ENCODE measurements around the gene HSH2D.
"Not testable (repeated sequence)": the region's sequence is repeated elsewhere in the genome, so short reads cannot be mapped to it uniquely, and the experiment has no call there.

The HSH2D gene

GRCh38 chr19:16143399-16144215, at the start of gene HSH2D:
Gene HSH2D (plus strand): TSS chr19:16143685. CDS start chr19:16148751, 5,066 bp downstream.
- peak; percentile 38 for DNase-seq (ENCODE audit: low read depth)

GRCh38 chr19:16094360-16095070, 49.0 kb upstream of the HSH2D start:
- no peak for DNase-seq (ENCODE audit: low read depth)

GRCh38 chr19:16095071-16095571, 48.4 kb upstream of the HSH2D start:
- DNase-seq (ENCODE audit: low read depth), result no peak

GRCh38 chr19:16096280-16096855, 47.1 kb upstream of the HSH2D start:
- no peak for DNase-seq (ENCODE audit: low read depth)

GRCh38 chr19:16098416-16098768, 45.1 kb upstream of the HSH2D start:
- no peak for DNase-seq (ENCODE audit: low read depth)

GRCh38 chr19:16098821-16099220, 44.7 kb upstream of the HSH2D start:
- DNase-seq (ENCODE audit: low read depth), result no peak

GRCh38 chr19:16099314-16099965, 44.0 kb upstream of the HSH2D start:
- not testable (repeated sequence) for DNase-seq (ENCODE audit: low read depth)

GRCh38 chr19:16100524-16100923, 43.0 kb upstream of the HSH2D start:
- DNase-seq (ENCODE audit: low read depth), result no peak

- no peak for DNase-seq (ENCODE audit: low read depth)
These were observed 38.8 kb upstream of the HSH2D start for GRCh38 chr19:16104722-16105121.

- no peak for DNase-seq (ENCODE audit: low read depth)
These were observed 37.4 kb upstream of the HSH2D start for GRCh38 chr19:16106121-16106520.

GRCh38 chr19:16111160-16111908, 32.2 kb upstream of the HSH2D start, which contains the start of gene RAB8A:
Gene RAB8A (plus strand): TSS chr19:16111889. CDS start chr19:16111902, 13 bp downstream.
- DNase-seq (ENCODE audit: low read depth), result peak; percentile 100

- no peak for DNase-seq (ENCODE audit: low read depth)
These were observed 31.4 kb upstream of the HSH2D start for GRCh38 chr19:16111909-16112752.

- DNase-seq (ENCODE audit: low read depth), result no peak
These were observed 30.7 kb upstream of the HSH2D start for GRCh38 chr19:16112778-16113177.

- DNase-seq (ENCODE audit: low read depth), result no peak
These were observed 29.8 kb upstream of the HSH2D start for GRCh38 chr19:16113727-16114126.

GRCh38 chr19:16115301-16116039, 28.0 kb upstream of the HSH2D start:
- no peak for DNase-seq (ENCODE audit: low read depth)

GRCh38 chr19:16116067-16116466, 27.4 kb upstream of the HSH2D start:
- no peak for DNase-seq (ENCODE audit: low read depth)

GRCh38 chr19:16117594-16118033, 25.9 kb upstream of the HSH2D start:
- DNase-seq (ENCODE audit: low read depth), result no peak

- no peak for DNase-seq (ENCODE audit: low read depth)
These were observed 24.9 kb upstream of the HSH2D start for GRCh38 chr19:16118489-16119033.

- DNase-seq (ENCODE audit: low read depth), result not testable (repeated sequence)
These were observed 24.2 kb upstream of the HSH2D start for GRCh38 chr19:16119075-16119857.
